HG02623 (cell line): ENCODE data around the gene CXCL11.
"Not testable (repeated sequence)": the region's sequence is repeated elsewhere in the genome, so short reads cannot be mapped to it uniquely, and the experiment has no call there.

ENCODE experiments used
- ATAC-seq: cut with Tn5 transposase; IDR thresholded peaks from one replicate; pipeline ENCODE4 v1.9.1; 2021; ENCODE audit warnings: moderate library complexity; ENCODE audit not compliant: unreplicated experiment

The CXCL11 gene

DNA sequence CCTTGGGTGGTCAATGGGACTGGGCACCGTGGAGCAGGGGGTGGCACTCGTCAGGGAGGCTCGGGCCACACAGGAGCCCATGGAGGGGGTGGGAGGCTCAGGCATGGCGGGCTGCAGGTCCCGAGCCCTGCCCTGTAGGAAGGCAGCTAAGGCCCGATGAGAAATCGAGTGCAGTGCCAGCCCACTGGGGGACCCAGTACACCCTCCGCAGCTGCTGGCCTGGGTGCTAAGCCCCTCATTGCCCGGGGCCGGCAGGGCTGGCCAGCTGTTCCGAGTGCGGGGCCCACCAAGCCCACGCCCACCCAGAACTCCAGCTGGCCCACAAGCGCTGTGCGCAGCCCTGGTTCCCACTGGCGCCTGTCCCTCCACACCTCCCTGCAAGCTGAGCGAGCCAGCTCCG is 7.4 kb upstream of the CXCL11 start:
- ATAC-seq, result not testable (repeated sequence)

GRCh38 chr4:76042241-76042998 is 6.5 kb upstream of the CXCL11 start:
- not testable (repeated sequence) for ATAC-seq

- ATAC-seq, result no peak
These were observed 985 bp upstream of the CXCL11 start for GRCh38 chr4:76036855-76037254.

DNA sequence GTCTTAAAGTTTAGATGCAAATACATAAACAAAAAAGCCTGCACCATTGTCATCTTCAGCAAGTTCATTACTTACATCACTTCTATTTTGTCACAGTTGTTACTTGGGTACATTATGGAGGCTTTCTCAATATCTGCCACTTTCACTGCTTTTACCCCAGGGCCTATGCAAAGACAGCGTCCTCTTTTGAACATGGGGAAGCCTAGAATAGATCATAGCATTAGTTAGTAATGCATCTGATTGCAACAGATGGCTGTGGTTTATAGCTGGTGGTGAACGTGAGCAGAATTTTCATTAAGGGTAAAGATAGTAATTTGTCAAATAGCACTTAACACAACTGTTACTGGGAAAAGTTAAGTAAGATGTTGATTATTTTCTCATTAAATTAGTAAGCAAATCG is 729 bp downstream of the CXCL11 start:
- ATAC-seq, result no peak

- no peak for ATAC-seq
These were observed 6.6 kb downstream of the CXCL11 start for GRCh38 chr4:76029300-76029699.

- ATAC-seq, result no peak
These were observed 7.5 kb downstream of the CXCL11 start for GRCh38 chr4:76028350-76028765.

GRCh38 chr4:76024065-76024464 is 11.8 kb downstream of the CXCL11 start:
- ATAC-seq, result no peak

DNA sequence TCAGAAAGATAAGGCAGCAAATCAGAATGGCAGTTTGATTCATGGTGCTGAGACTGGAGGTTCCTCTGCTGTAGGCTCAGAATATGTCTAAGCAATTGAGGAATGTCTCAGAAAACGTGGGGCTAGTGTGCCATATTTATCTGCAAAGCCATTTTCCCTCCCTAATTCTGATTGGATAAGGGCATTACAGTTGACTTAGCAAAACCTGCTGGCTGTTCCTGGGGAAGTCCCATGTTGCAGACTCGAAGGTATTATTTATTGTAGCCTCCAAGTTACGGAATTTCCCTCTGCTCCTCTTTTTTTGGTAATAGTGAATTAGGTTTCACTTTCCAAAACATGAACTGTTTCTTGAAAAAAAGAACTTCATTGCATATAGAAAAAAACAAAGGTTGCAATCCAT is 12.5 kb downstream of the CXCL11 start, which contains the start of gene CXCL10:
CXCL10 (minus strand) TSS at position 109 of the 400 bp plus-strand sequence; CDS start at position 43, 66 bp downstream.
- no peak for ATAC-seq

GRCh38 chr4:76022677-76023076 is 13.2 kb downstream of the CXCL11 start:
- ATAC-seq, result no peak

DNA sequence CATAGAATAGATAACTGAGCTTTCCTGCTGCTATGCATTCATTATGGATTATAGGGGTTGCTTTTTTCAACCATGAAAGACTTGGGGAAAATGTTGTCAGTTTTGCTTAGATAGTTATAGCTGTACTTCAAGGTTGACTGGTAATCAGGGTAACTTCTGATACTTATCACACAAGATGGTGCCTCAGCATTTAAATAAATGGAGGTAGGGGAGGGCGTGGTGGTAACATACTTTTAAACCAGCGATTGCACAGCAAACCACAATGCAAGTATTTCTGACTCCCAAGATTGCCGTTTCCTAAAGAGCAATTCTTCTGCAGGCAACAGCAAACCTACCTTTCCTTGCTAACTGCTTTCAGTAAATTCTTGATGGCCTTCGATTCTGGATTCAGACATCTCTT is 13.8 kb downstream of the CXCL11 start:
- ATAC-seq, result no peak

GRCh38 chr4:76017056-76017686 is 18.7 kb downstream of the CXCL11 start:
- ATAC-seq, result no peak

- ATAC-seq, result peak; percentile 58
These were observed 19.5 kb downstream of the CXCL11 start for GRCh38 chr4:76016393-76016792.

- ATAC-seq, result no peak
These were observed 22.3 kb downstream of the CXCL11 start for GRCh38 chr4:76013540-76013939.

DNA sequence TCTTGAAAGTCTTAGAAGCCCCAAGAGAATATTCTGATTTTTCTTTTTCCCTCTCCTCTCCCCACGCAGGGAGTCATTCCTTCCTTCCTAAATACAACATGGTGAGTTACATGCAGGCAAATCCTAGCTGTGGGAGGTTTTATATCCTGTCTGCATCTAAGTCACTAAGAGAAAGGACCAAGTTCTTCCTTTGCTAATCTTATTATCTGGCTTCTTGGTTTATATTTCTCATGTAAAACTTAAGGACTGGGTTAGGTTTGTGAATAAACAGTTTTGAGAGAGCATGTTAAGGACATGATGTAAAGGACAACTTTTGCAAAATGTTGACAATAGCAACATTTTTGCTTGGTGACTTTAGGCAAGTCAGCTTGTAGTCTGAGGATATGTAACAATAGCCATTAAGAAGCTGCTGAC is 23.5 kb downstream of the CXCL11 start:
- ATAC-seq, result no peak

DNA sequence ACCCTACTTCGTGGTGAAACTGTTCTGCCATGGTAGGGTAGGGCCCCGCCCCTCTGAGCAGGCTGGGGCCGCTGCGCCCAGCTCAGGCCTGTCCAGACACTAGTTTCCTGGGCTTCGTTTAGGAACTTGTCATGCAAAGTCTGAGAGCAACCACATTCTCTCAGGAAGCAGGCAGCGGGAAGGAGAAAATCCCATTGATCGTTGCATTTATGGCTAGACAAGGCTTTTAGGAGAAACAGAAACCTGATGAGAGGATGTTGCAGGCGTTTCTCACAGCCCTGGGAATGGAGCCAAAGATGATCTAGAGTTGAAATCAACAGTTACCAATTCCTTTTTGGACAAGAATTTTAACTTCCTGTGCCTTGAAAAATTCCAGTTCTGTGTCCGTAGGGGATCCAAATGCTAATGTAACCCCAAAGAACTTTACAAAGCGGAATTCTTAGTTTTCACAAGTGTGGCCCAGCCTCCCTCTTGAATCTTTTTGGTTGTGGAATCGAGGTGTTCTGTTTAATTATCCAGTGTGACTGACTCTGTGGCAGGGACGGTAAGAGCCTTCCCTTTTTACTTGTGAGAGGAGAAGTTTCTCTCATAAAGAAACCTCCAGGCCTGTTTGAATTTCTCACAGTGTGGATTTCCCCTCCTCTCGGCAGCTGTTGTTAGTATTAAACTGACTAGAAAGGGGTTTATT is 24.0 kb downstream of the CXCL11 start:
- ATAC-seq, result peak; percentile 69

GRCh38 chr4:76011018-76011670 is 24.7 kb downstream of the CXCL11 start:
- ATAC-seq, result no peak

GRCh38 chr4:76010576-76010975 is 25.3 kb downstream of the CXCL11 start:
- no peak for ATAC-seq

DNA sequence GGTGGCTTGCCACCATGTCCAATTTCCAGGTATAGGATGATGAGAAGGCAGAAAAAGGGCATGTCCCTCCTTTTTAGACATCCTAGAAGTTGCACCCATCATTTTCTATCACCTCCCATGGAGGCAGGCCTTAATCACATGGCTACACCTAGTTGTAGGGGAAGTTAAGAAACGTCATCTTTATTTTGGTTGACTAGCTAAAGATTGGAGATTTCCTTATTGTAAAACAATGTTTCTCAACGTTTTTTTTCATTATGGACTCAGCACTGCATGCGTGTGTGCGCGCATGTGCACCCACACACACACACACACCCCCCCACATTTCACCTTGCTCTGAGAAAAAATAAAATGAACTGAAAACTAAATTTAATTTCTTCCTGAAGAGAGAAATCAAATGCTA is 26.6 kb downstream of the CXCL11 start:
- ATAC-seq, result no peak

DNA sequence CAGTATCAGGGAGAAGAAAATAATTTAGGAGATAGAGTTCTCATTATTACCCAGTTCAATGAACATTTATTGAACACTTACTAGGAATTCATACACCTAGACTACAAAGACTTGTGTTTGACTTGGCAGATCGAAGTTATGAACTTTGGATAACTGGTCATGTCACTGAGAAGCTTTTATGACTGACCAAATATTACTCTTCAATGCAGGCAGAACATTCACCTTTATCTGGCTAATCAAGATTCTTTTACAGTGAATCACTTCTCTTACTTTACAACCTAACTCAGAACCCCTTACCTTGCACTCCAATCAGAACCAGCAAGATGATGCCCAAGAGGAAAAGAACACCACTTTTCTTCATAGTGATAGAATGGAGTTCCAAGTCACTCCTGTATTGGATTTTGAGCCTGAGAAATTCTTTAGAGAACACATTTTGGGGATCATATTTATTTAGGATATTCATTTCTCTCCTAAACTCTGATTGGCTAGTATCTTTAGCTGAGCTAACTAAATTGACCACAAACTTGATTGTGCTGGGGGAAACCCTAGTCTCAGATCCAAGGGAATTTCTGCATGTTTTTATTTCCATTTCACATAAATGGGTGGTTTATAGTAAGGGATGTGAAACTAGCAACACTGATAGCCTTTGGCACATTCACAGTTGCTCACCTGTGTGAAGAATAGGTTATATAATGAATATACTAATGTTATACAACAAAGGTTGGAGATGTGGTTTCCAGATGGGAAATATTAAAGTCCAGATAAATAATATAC is 28.6 kb downstream of the CXCL11 start, which contains the start of gene CXCL9:
CXCL9 (minus strand) TSS at position 421 of the 774 bp plus-strand sequence; CDS start at position 361, 60 bp downstream.
- ATAC-seq, result no peak

DNA sequence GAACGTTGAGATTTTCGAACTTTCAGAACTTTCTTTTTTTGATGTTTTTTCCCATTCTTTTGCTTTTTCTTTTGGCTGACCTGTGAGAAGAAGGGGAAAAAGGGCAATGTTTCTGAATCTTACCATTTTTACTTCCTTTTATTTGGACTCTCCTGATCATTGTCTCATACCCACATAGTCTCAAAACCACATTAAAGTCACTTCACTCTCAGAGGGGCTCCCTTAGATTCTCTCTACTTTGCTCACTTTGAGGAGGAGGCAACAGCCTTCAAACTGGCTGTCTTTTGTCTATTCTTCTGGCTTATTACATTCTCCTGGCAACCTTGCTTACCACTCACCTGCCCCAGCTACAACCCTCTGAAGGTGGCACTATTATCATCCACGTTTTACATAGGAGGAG is 32.2 kb downstream of the CXCL11 start:
- no peak for ATAC-seq
